AG09319 (cell line): Measurements from ENCODE around the gene ANKRD33B.

Source experiments
- DNase-seq: peaks from one replicate; pipeline ENCODE4 v3.0.0-alpha.2; 2010; ENCODE audit warnings: low read depth; ENCODE audit errors: extremely low read depth
- CTCF ChIP-seq: IDR thresholded peaks from 2 replicates; pipeline ENCODE4 v1.5.1; 2011; ENCODE audit warnings: low read depth, mild to moderate bottlenecking, inconsistent platforms, low read length, moderate library complexity

Gene ANKRD33B

GRCh38 chr5:10652606-10653005, 88.7 kb downstream of the ANKRD33B start:
- TF ChIP-seq CTCF, result no peak
- no peak for DNase-seq

- TF ChIP-seq CTCF, result no peak
- no peak for DNase-seq
Observed at GRCh38 chr5:10653043-10653442, 89.2 kb downstream of the ANKRD33B start.

DNA sequence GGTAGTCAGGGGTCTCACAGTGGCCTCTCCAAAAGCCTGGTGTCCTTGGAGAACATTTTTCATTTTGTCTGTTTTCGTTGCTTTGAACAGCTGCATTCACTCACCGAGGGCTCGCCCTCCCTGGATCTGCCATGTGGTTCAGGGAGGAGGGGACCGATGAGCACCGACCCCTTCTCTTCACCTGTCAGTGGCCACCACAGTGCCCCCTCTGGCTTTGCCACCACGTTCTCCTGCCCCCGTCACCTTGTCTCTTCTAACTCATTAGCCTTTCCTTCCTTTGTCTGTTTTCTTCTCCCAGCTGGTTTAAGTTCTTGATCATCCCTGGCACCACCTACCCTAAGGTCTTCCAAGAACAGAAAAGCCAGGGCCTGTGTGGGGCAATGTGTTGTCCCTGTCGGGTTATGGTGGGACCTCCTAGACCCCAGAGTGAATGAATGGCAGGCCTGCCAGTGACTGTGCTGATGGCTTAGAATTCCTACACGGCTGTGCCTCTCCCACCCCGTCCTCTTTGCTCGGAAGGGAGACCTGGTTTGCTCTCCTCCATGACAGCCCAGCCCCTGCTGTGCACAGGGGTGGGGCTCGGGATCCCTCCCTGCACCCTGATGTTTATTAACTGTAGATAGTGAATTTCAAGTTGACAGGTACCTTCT, 90.0 kb downstream of the ANKRD33B start:
- no peak for TF ChIP-seq CTCF
- DNase-seq, result no peak

DNA sequence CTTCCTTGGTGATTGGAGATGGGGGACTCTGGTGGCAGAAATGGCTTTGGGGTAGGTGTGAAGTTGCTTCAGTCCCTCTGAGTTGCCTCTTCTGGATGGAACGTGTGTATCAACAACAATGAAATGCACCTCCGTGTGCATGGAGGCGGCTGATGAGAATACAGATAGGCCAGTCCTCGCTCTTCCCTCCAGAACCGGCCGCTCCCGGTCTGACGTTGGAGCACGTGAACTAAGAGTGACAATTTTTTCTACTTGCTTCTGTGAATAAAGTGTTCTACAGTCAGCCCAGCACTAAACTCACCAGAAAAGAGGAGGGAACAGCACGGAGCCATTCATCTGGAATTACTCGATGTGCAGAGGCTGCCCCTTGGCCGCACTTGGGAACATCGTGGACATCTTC, 90.7 kb downstream of the ANKRD33B start:
- DNase-seq, result no peak
- no peak for TF ChIP-seq CTCF

- no peak for DNase-seq
- TF ChIP-seq CTCF, result no peak
Observed at GRCh38 chr5:10655161-10655971, 91.5 kb downstream of the ANKRD33B start.

DNA sequence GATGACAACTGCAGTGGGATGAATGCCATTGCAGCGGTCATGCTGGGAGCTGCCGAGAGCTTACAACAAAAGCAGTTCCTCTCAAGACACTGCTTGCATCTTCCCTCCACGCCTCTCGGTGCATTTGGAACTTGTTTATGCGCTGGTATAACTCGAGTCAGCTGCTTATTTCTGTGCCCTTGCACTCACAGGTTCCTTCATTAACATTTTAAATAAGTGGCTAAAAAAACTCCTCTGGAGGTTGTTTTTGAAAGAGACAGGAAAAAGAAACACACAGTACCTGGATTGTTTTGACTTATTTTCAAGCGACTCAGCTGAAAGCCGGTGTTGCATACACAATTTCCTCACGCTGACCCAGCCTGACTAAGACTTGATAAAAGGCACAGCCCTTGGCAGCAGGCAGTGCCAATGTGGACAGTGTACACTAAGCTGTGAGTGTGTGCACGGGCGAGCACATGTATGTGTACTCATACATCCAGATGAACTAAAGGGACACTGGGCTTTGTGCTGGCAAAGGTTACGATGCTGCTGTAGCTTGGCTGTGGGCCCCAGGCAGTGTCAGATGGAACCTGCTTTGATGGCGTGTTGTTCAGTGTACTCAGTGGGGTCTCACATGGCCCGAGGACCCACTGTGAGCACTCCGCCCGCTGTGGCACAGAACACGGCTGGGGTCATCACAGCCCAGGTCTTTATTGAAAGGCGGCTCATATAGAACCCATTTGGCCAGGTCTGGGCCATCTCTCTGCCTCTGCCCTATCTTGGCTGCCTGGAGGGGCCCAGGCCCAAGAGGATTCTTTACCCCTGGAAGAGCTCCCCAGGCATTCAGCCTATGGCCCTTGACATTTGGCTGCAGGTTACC, 92.3 kb downstream of the ANKRD33B start:
- no peak for DNase-seq

More for the DNA sequence above, 92.3 kb downstream of the ANKRD33B start:
- TF ChIP-seq CTCF, result no peak
